PFSK-1 (cell line): ENCODE results near the gene CHRNA3.

Experiments
- FOXP2 ChIP-seq: optimal IDR thresholded peaks from 2 replicates; pipeline ENCODE3; 2011; ENCODE audit warnings: borderline replicate concordance, control low read depth, inconsistent platforms; ENCODE audit not compliant: insufficient read depth; ENCODE audit errors: extremely low read length, extremely low read depth
- POLR2AphosphoS5 ChIP-seq: IDR thresholded peaks from 2 replicates; pipeline ENCODE4 v1.6.1; 2012; ENCODE audit warnings: low read depth, mild to moderate bottlenecking, control low read depth, low read length, moderate library complexity
- REST ChIP-seq, 2 experiments: IDR thresholded peaks; 2 replicates each; pipeline versions ENCODE4 v1.6.1 to v1.8.0; 2011 to 2012; ENCODE audit warnings: low read depth in 2 of 2, low read length in 2 of 2, control low read depth in 1 of 2, inconsistent platforms in 1 of 2, mild to moderate bottlenecking in 1 of 2, moderate library complexity in 1 of 2; ENCODE audit not compliant: insufficient read depth in 1 of 2
- SIN3A ChIP-seq: IDR thresholded peaks from 2 replicates; pipeline ENCODE4 v1.6.1; 2012; ENCODE audit warnings: mild to moderate bottlenecking, low read length, moderate library complexity, borderline replicate concordance; ENCODE audit not compliant: insufficient read depth
- TAF1 ChIP-seq: IDR thresholded peaks from 2 replicates; pipeline ENCODE4 v1.6.1; 2012; ENCODE audit warnings: low read length, control low read depth, borderline replicate concordance; ENCODE audit not compliant: insufficient read depth

The CHRNA3 gene

GRCh38 chr15:78603467-78603866 is 17.3 kb downstream of the CHRNA3 start:
- TF ChIP-seq SIN3A (no peak), TAF1 (no peak), POLR2AphosphoS5 (no peak), REST (IDR thresholded peaks at IDR 0.05; ENCODE audit: insufficient read depth in 1 of 2, low read depth in 2 of 2, low read length in 2 of 2) (no peak), FOXP2 (no peak)

GRCh38 chr15:78599189-78599588 is 21.6 kb downstream of the CHRNA3 start:
- TF ChIP-seq SIN3A: no peak
- TF ChIP-seq TAF1: no peak
- TF ChIP-seq FOXP2: no peak
- TF ChIP-seq REST (IDR thresholded peaks at IDR 0.05; ENCODE audit: insufficient read depth in 1 of 2, low read depth in 2 of 2, low read length in 2 of 2): no peak
- no peak for TF ChIP-seq POLR2AphosphoS5

DNA sequence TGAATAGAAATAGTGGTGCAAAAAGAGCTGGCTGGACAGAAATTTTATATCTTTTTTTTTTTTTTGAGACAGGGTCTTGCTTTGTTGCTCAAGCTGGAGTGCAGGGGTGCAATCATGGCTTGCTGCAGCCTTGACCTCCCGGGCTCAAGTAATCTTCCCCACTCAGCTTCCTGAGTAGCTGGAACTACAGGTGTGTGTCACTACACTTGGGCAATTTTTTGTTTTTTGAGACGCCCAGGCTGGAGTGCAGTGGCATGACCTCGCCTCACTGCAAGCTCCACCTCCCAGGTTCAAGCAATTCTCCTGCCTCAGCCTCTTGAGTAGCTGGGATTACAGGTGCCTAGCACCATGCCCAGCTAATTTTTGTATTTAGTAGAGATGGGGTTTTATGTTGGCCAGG is 22.4 kb downstream of the CHRNA3 start:
- TF ChIP-seq TAF1 (no peak), POLR2AphosphoS5 (no peak), REST (IDR thresholded peaks at IDR 0.05; ENCODE audit: insufficient read depth in 1 of 2, low read depth in 2 of 2, low read length in 2 of 2) (no peak), FOXP2 (no peak)

DNA sequence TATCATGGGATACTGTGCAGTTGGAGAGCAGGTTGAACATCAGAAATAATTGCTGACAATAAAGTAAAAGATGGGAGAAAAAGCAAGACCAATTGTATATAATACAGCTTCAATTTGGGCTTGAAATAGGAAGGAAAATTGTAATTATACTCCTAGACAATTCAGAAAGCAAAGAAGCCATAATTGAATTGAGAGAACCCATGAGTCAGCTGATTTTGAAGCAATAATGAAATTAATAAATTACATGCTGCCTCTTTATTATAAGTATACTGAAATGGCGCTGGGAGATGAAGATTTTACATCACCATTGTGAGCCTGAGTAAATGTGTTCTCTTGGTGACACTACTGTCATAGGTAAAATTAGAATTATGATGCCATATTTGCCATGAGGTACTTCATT is 23.2 kb downstream of the CHRNA3 start:
- TF ChIP-seq FOXP2 (no peak), POLR2AphosphoS5 (no peak), REST (IDR thresholded peaks at IDR 0.05; ENCODE audit: insufficient read depth in 1 of 2, low read depth in 2 of 2, low read length in 2 of 2) (no peak), TAF1 (no peak), SIN3A (no peak)

GRCh38 chr15:78574944-78575343 is 45.9 kb downstream of the CHRNA3 start:
- no peak for TF ChIP-seq FOXP2
